ENCODE measurements around the gene ARHGAP45. TPM values are rescaled to one million over a fixed set of nuclear protein-coding genes. Genes with fewer than 3 reads are reported as not detected.

ARHGAP45 gene
- total RNA-seq, 4 donors from 2014 or later = 9.5 to 29.8 (median 14.6) TPM

- Histone ChIP-seq H3K9me3 (no peaks in the 10 kb centered on the region), H3K27me3 (no peaks in the 10 kb centered on the region), H3K4me3 (peak overlapping the region; percentile 42 to 67), H3K36me3 (peaks cover 0 to 31% of the 10 kb centered on the region in 2 donors), H3K4me1 (peaks cover 0 to 85% (median 28%) of the 10 kb centered on the region in 3 donors), H3K27ac (peak overlapping the region; percentile 54 to 87 (median 86))
- no peak for TF ChIP-seq POLR2AphosphoS5 (IDR thresholded peaks at IDR 0.05)
- TF ChIP-seq EP300 (IDR thresholded peaks at IDR 0.05) = no peak
- no peak for TF ChIP-seq POLR2A (IDR thresholded peaks at IDR 0.05)
- TF ChIP-seq CTCF (IDR thresholded peaks at IDR 0.05) = no peak
- ATAC-seq = peak; percentile 3
- WGBS, 2 donors (ENCODE audit: low coverage in 1 of 2) = 58% methylated on average over 7 of the region's 22 CpGs; no CpG with 5 or more reads in 1 of the 2 donors
Observed at GRCh38 chr19:1130771-1131717, 64.1 kb downstream of the ARHGAP45 start.

GRCh38 chr19:1131718-1132551 lies 65.0 kb downstream of the ARHGAP45 start:
- WGBS, 2 donors (ENCODE audit: low coverage in 1 of 2) = no CpG with 5 or more reads among the region's 64 CpGs
- TF ChIP-seq CTCF (IDR thresholded peaks at IDR 0.05) (peak in 2 of 4 experiments; percentile 12 to 47), EP300 (IDR thresholded peaks at IDR 0.05) (peak; percentile 10), POLR2A (IDR thresholded peaks at IDR 0.05) (peak in 1 of 2 donors; percentile 35), POLR2AphosphoS5 (IDR thresholded peaks at IDR 0.05) (peak; percentile 96)
- Histone ChIP-seq H3K4me3 (peak overlapping the region; percentile 42 to 67), H3K4me1 (peaks cover 0 to 85% (median 36%) of the 10 kb centered on the region in 3 donors), H3K9me3 (no peaks in the 10 kb centered on the region), H3K36me3 (peaks cover 0 to 27% of the 10 kb centered on the region in 2 donors), H3K27ac (peak overlapping the region; percentile 54 to 87 (median 86)), H3K27me3 (no peaks in the 10 kb centered on the region)
- peak; percentile 86 for ATAC-seq

DNA sequence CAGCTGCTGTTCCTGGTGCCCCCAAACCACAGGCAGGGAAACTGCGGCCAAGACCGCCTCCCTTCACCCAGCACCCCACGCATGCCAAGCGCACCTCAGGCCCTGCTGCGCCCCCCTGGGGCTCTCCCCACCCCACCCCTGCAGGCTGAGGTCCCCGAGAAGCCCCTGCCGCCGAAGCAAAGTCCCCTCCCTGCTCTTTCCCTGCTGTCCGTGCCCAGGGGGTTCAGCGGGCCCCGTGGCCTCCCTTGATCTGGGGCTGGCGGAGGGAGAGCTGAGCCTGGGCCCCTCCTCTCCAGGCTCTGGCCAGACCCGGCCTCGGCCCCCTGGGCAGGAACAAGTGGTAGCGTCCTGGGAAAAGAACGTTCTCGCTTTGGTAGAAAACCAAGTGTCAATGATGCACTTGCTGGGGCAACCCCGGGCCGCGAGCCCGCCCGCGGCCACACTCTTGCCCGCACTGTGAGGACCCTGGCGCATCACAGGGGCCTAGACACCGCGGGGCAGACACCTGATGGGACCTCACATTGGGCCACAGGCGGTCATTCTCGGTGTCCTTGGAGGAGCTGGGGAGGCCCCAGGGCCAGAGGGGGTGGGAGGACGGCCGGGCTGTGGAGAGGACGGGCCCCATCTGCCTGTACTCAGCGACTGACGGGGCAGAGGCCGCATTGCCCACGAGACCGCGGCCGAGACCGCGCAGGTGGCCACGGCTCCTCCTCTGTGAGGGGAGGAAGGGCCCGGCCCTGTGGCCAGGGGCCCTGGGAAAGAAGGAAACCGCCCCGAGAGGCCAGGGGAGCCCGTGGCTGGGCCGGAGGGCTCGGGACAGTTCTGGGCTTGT lies 65.8 kb downstream of the ARHGAP45 start:
- no peak for TF ChIP-seq CTCF (IDR thresholded peaks at IDR 0.05)
- no peak for TF ChIP-seq EP300 (IDR thresholded peaks at IDR 0.05)
- TF ChIP-seq POLR2A (IDR thresholded peaks at IDR 0.05) = no peak
- no peak for TF ChIP-seq POLR2AphosphoS5 (IDR thresholded peaks at IDR 0.05)
- ATAC-seq = no peak
- Histone ChIP-seq H3K4me3 (peak overlapping the region; percentile 42 to 67), H3K27ac (peak overlapping the region; percentile 54 to 87 (median 86)), H3K9me3 (no peaks in the 10 kb centered on the region), H3K36me3 (peaks cover 0 to 18% of the 10 kb centered on the region in 2 donors), H3K27me3 (no peaks in the 10 kb centered on the region), H3K4me1 (peaks cover 0 to 85% (median 36%) of the 10 kb centered on the region in 3 donors)
- WGBS, 2 donors (ENCODE audit: low coverage in 1 of 2) = 80% methylated on average over 1 of the region's 48 CpGs; no CpG with 5 or more reads in 1 of the 2 donors

- no CpG with 5 or more reads among the region's 25 CpGs for WGBS, 2 donors (ENCODE audit: low coverage in 1 of 2)
Observed at GRCh38 chr19:1133471-1133929, 66.5 kb downstream of the ARHGAP45 start.

More at GRCh38 chr19:1133471-1133929, 66.5 kb downstream of the ARHGAP45 start:
- no peak for TF ChIP-seq EP300 (IDR thresholded peaks at IDR 0.05)
- H3K9me3 ChIP-seq = no peaks in the 10 kb centered on the region
- peak overlapping the region in 1 of 2 donors; percentile 67 for H3K4me3 ChIP-seq
- no peaks in the 10 kb centered on the region for H3K27me3 ChIP-seq
- ATAC-seq = no peak
- H3K4me1 ChIP-seq = peaks cover 0 to 85% (median 36%) of the 10 kb centered on the region in 3 donors
- peak overlapping the region in 3 of 4 donors; percentile 86 to 87 (median 87) for H3K27ac ChIP-seq
- peaks cover 0 to 13% of the 10 kb centered on the region in 2 donors for H3K36me3 ChIP-seq

Measured in gastroesophageal sphincter (tissue), 4 donors.